GM12865 (cell line): ENCODE measurements around the gene CLDN5.

Experiments used
- DNase-seq: peaks from one replicate; pipeline ENCODE4 v3.0.0; 2010; ENCODE audit warnings: low read depth
- H3K4me3 ChIP-seq: 2 replicates; pipeline ENCODE4 v1.5.1; 2011; ENCODE audit warnings: mild to moderate bottlenecking, low read depth, low read length, control low read depth
- CTCF ChIP-seq: IDR thresholded peaks from 2 replicates; pipeline ENCODE4 v1.5.1; 2011; ENCODE audit warnings: low read length, control low read depth, low read depth, inconsistent platforms; ENCODE audit not compliant: insufficient read depth; ENCODE audit errors: missing control alignments

Gene CLDN5

GRCh38 chr22:19522881-19523239, 1.4 kb downstream of the CLDN5 start:
- no peak overlapping the region for H3K4me3 ChIP-seq
- no peak for DNase-seq
- no peak for TF ChIP-seq CTCF

- H3K4me3 ChIP-seq, result no peak overlapping the region
These were observed 1.9 kb downstream of the CLDN5 start for GRCh38 chr22:19522190-19522880.

GRCh38 chr22:19520566-19521305, 3.5 kb downstream of the CLDN5 start:
- H3K4me3 ChIP-seq, result no peak overlapping the region
- no peak for TF ChIP-seq CTCF
- DNase-seq, result no peak

More at GRCh38 chr22:19522190-19522880, 1.9 kb downstream of the CLDN5 start:
- DNase-seq, result no peak
- TF ChIP-seq CTCF, result no peak

GRCh38 chr22:19520007-19520406, 4.2 kb downstream of the CLDN5 start:
- TF ChIP-seq CTCF, result no peak
- no peak for DNase-seq

GRCh38 chr22:19519041-19519926, 4.9 kb downstream of the CLDN5 start:
- H3K4me3 ChIP-seq, result no peak overlapping the region
- DNase-seq, result no peak
- no peak for TF ChIP-seq CTCF

More at GRCh38 chr22:19520007-19520406, 4.2 kb downstream of the CLDN5 start:
- H3K4me3 ChIP-seq, result no peak overlapping the region

- no peak for TF ChIP-seq CTCF
- no peak for DNase-seq
- H3K4me3 ChIP-seq, result no peak overlapping the region
These were observed 5.6 kb downstream of the CLDN5 start for GRCh38 chr22:19518635-19519034.
